ENCODE measurements around the gene CD6. TPM values are rescaled to one million over a fixed set of nuclear protein-coding genes. Genes with fewer than 3 reads are reported as not detected.
A peak's percentile ranks its signal among the peaks of the same experiment; 100 is the strongest.

CD6 gene
- total RNA-seq, 2 donors from 2014 or later: 0.51 to 1.2 TPM

GRCh38 chr11:61035526-61035835 is 64.0 kb downstream of the CD6 start:
- Histone ChIP-seq H3K36me3 (no peaks in the 10 kb centered on the region), H3K9me3 (no peaks in the 10 kb centered on the region), H3K27ac (no peak overlapping the region), H3K27me3 (replicated peaks; ENCODE audit: insufficient read depth) (no peaks in the 10 kb centered on the region), H3K4me3 (no peak overlapping the region), H3K4me1 (replicated peaks) (no peaks in the 10 kb centered on the region)
- no peak for DNase-seq (ENCODE audit: low spot score)
- intact Hi-C loops (cut with DNase I): no loop called here
- no peak for TF ChIP-seq POLR2AphosphoS5 (IDR thresholded peaks at IDR 0.05)
- no peak for TF ChIP-seq CTCF (IDR thresholded peaks at IDR 0.05)
- no peak for TF ChIP-seq POLR2A (IDR thresholded peaks at IDR 0.05)
- 93% methylated on average over 10 of the region's 10 CpGs for WGBS

- H3K4me1 ChIP-seq (replicated peaks): no peaks in the 10 kb centered on the region
- DNase-seq (ENCODE audit: low spot score): no peak
- no peak overlapping the region for H3K27ac ChIP-seq
- no peak for TF ChIP-seq CTCF (IDR thresholded peaks at IDR 0.05)
- no peak for TF ChIP-seq POLR2AphosphoS5 (IDR thresholded peaks at IDR 0.05)
- TF ChIP-seq POLR2A (IDR thresholded peaks at IDR 0.05): no peak
- WGBS: 45% methylated on average over 5 of the region's 5 CpGs
- H3K9me3 ChIP-seq: no peaks in the 10 kb centered on the region
- H3K4me3 ChIP-seq: no peak overlapping the region
- H3K36me3 ChIP-seq: no peaks in the 10 kb centered on the region
- no peaks in the 10 kb centered on the region for H3K27me3 ChIP-seq (replicated peaks; ENCODE audit: insufficient read depth)
- intact Hi-C loops (cut with DNase I): no loop called here
Measured at GRCh38 chr11:61037441-61038093, 66.1 kb downstream of the CD6 start.

GRCh38 chr11:61039916-61040315 is 68.4 kb downstream of the CD6 start:
- no peak for DNase-seq (ENCODE audit: low spot score)
- TF ChIP-seq POLR2AphosphoS5 (IDR thresholded peaks at IDR 0.05): no peak
- no peak for TF ChIP-seq CTCF (IDR thresholded peaks at IDR 0.05)
- no peak for TF ChIP-seq POLR2A (IDR thresholded peaks at IDR 0.05)
- 62% methylated on average over 5 of the region's 5 CpGs for WGBS
- Histone ChIP-seq H3K9me3 (no peaks in the 10 kb centered on the region), H3K4me3 (no peak overlapping the region), H3K4me1 (replicated peaks) (no peaks in the 10 kb centered on the region), H3K27me3 (replicated peaks; ENCODE audit: insufficient read depth) (no peaks in the 10 kb centered on the region), H3K27ac (no peak overlapping the region), H3K36me3 (no peaks in the 10 kb centered on the region)
- intact Hi-C loops (cut with DNase I): no loop called here

- H3K27ac ChIP-seq: no peak overlapping the region
- H3K27me3 ChIP-seq (replicated peaks; ENCODE audit: insufficient read depth): no peaks in the 10 kb centered on the region
- intact Hi-C loops (cut with DNase I): no loop called here
- no peak overlapping the region for H3K4me3 ChIP-seq
- no peak for TF ChIP-seq CTCF (IDR thresholded peaks at IDR 0.05)
- no peak for TF ChIP-seq POLR2A (IDR thresholded peaks at IDR 0.05)
- peak; percentile 12 for TF ChIP-seq POLR2AphosphoS5 (IDR thresholded peaks at IDR 0.05)
- no peaks in the 10 kb centered on the region for H3K36me3 ChIP-seq
- H3K9me3 ChIP-seq: no peaks in the 10 kb centered on the region
- 36% methylated on average over 16 of the region's 16 CpGs for WGBS
- no peaks in the 10 kb centered on the region for H3K4me1 ChIP-seq (replicated peaks)
- no peak for DNase-seq (ENCODE audit: low spot score)
Measured at GRCh38 chr11:61041755-61042518, 70.5 kb downstream of the CD6 start.

- H3K4me1 ChIP-seq (replicated peaks): no peaks in the 10 kb centered on the region
- no peak overlapping the region for H3K4me3 ChIP-seq
- TF ChIP-seq POLR2A (IDR thresholded peaks at IDR 0.05) (no peak), POLR2AphosphoS5 (IDR thresholded peaks at IDR 0.05) (no peak), CTCF (IDR thresholded peaks at IDR 0.05) (no peak)
- no peak for DNase-seq (ENCODE audit: low spot score)
- no peaks in the 10 kb centered on the region for H3K27me3 ChIP-seq (replicated peaks; ENCODE audit: insufficient read depth)
- intact Hi-C loops (cut with DNase I): no loop called here
- no peaks in the 10 kb centered on the region for H3K9me3 ChIP-seq
- H3K27ac ChIP-seq: no peak overlapping the region
- no peaks in the 10 kb centered on the region for H3K36me3 ChIP-seq
- 67% methylated on average over 5 of the region's 5 CpGs for WGBS
Measured at GRCh38 chr11:61042537-61042936, 71.1 kb downstream of the CD6 start.

Data from prostate gland (tissue), 2 donors.